ENCODE data around the gene EVX2.

EVX2 gene

DNA sequence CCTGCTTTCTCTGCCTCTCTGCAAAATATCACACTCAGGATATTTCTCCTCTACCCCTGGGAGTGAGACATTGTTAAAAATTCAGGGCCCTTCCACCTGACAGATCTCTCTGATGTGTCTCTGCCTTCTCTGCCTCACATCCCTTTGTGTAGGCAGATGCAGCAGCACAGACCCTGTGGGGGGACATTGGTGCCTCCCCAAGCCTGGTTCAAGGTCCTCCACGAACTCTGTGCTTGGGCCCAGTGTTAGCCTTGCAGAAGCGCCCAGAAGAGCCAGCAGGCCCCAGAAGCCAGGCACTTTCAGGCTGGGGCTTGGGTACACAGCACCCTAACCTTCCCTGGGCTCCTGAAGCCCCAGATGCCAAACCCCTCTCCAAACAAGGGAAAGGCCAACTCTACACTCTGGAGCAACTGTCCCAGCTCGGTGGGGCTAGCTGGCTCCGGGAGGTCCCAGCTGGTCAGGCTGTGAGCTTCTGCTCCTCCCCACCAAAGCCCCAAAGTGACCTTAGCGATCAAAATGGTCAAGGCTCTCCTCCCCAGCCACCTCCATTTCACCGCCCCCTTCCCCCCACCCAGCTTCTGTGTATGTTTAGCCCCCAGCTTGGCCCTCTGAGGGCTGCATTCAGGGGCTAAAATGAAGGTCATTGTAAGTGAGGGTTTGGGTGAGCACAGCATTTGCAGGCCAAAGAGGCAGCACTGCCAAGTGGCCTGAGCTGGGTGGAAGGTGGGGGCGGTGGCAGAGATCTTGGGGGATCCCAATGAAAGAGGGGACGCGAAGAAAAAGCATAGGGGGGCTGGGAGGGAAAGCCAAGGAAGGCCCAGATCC, 41.4 kb upstream of the EVX2 start:
- H3K27me3 Mint-ChIP-seq = peaks cover 75% of the 10 kb centered on the region
- H3K4me1 Mint-ChIP-seq (ENCODE audit: low read depth) = peaks cover 22% of the 10 kb centered on the region
- H3K9me3 Mint-ChIP-seq = no peaks in the 10 kb centered on the region
- no peaks in the 10 kb centered on the region for H3K36me3 Mint-ChIP-seq (ENCODE audit: low read depth)
- H3K4me3 Mint-ChIP-seq = no peak overlapping the region
- H3K27ac Mint-ChIP-seq = no peak overlapping the region

DNA sequence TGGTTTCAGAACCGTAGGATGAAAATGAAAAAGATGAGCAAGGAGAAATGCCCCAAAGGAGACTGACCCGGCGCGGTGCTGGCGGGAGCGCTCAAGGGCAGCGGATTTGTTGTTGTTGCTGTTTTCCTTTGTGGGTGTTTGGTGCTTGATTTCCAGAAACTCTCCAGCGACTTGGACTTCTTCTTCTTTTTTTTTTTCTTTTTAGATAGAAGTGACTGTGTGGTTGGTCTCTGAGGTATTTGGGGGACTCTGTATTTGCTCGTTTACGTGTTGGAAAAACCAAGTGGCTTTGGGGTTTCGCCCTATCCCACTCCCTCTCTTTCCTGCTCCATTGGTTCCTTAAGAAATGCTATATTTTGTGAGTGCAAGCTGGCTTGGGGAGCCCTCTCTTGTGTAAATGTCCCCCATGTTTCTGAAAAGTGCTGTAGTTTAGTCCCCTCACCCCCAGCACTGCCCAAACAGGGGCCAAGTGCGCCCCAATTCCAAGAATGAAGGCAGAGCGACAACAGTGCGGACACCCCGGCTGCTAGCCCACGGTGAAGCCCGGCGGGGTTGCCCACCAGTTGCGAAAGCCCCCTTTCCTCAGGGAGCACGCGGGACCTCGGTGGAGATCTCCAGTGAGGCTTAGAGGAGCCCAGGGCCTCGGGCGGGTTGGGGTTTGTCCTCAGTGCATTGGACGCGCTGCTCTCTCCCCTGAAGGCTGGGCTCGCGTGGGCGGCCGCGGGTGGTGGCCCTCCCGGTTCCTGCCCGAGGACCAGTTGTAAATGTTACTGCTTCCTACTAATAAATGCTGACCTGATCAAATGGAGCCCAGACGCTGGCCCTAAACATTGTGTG, 40.6 kb upstream of the EVX2 start:
- H3K9me3 Mint-ChIP-seq = no peaks in the 10 kb centered on the region
- H3K27me3 Mint-ChIP-seq = peaks cover 83% of the 10 kb centered on the region
- peaks cover 22% of the 10 kb centered on the region for H3K4me1 Mint-ChIP-seq (ENCODE audit: low read depth)
- H3K27ac Mint-ChIP-seq = no peak overlapping the region
- no peaks in the 10 kb centered on the region for H3K36me3 Mint-ChIP-seq (ENCODE audit: low read depth)
- H3K4me3 Mint-ChIP-seq = no peak overlapping the region

DNA sequence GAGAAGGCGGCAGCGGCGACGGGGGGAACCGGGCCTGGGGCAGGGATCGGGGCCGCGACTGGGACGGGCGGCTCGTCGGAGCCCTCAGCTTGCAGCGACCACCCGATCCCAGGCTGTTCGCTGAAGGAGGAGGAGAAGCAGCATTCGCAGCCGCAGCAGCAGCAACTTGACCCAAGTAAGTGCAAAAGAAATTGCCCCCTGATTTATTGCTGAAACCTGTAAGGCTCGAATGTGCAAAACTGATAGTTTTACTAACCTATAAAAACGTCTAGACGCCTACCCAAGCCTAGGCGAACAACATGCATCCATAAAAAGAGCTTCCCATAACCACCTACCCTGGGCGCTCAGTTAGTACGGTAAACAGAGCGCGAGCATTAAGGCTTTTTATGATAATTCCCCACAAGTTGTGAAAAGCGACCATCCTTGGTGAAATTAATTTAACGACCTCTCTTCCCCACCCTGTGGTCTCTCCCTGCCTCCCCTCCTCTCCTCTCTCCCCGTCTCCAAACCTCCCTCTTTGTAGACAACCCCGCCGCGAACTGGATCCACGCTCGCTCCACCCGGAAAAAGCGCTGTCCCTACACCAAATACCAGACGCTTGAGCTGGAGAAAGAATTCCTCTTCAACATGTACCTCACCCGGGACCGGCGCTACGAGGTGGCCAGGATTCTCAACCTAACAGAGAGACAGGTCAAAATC, 39.8 kb upstream of the EVX2 start:
- Mint-ChIP-seq H3K4me1 (ENCODE audit: low read depth) (peaks cover 15% of the 10 kb centered on the region), H3K27ac (peak overlapping the region; percentile 45), H3K9me3 (peaks cover 3% of the 10 kb centered on the region), H3K27me3 (peaks cover 83% of the 10 kb centered on the region), H3K4me3 (peak overlapping the region; percentile 23), H3K36me3 (ENCODE audit: low read depth) (peaks cover 4% of the 10 kb centered on the region)

DNA sequence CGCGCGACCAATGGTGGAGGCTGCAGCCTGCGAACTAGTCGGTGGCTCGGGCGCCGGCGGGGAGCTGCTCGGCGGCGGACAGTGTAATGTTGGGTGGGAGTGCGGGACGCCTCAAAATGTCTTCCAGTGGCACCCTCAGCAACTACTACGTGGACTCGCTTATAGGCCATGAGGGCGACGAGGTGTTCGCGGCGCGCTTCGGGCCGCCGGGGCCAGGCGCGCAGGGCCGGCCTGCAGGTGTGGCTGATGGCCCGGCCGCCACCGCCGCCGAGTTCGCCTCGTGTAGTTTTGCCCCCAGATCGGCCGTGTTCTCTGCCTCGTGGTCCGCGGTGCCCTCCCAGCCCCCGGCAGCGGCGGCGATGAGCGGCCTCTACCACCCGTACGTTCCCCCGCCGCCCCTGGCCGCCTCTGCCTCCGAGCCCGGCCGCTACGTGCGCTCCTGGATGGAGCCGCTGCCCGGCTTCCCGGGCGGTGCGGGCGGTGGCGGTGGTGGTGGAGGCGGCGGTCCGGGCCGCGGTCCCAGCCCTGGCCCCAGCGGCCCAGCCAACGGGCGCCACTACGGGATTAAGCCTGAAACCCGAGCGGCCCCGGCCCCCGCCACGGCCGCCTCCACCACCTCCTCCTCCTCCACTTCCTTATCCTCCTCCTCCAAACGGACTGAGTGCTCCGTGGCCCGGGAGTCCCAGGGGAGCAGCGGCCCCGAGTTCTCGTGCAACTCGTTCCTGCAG, 39.1 kb upstream of the EVX2 start, which contains the start of gene HOXD9:
HOXD9 (plus strand) TSS at position 37 of the 728 bp plus-strand sequence; CDS start at position 87, 50 bp downstream.
- peaks cover 3% of the 10 kb centered on the region for H3K9me3 Mint-ChIP-seq
- peaks cover 4% of the 10 kb centered on the region for H3K36me3 Mint-ChIP-seq (ENCODE audit: low read depth)
- peaks cover 83% of the 10 kb centered on the region for H3K27me3 Mint-ChIP-seq
- H3K27ac Mint-ChIP-seq = peak within 1 kb of the TSS; percentile 45
- peaks cover 8% of the 10 kb centered on the region for H3K4me1 Mint-ChIP-seq (ENCODE audit: low read depth)
- peak within 1 kb of the TSS; percentile 60 for H3K4me3 Mint-ChIP-seq

DNA sequence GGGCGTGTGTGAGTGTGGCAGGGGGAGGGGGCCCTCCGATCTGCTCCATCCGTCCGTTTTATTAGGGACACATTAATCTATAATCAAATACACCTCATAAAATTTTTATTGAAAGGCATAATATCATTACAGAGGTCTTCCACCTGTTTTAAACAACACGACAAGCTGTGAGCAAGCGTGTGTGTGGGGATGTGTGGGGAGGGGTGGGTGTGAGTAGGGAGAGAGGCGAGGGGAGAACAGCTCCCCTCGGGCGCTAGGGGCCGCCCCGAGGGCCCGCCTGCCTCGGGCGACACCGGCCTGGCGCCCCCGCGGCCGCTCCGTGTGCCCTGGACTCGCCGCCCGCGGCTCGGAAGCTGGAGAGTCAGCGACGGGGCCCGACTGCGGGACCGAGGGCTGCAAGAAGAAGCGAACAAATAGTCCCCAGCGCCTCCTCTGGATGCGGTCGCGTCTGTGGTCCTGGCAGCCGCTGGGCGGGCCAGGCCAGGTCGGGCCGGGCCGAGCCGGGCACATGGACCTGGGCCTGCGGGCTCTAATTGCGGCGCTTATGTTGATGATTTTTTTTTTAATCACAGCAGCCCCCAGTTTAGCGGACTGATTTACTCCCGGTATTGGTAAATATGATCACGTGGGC, 38.4 kb upstream of the EVX2 start:
- H3K27ac Mint-ChIP-seq = no peak overlapping the region
- peaks cover 4% of the 10 kb centered on the region for H3K36me3 Mint-ChIP-seq (ENCODE audit: low read depth)
- peaks cover 3% of the 10 kb centered on the region for H3K9me3 Mint-ChIP-seq
- peaks cover 81% of the 10 kb centered on the region for H3K27me3 Mint-ChIP-seq
- peaks cover 6% of the 10 kb centered on the region for H3K4me1 Mint-ChIP-seq (ENCODE audit: low read depth)
- peak overlapping the region; percentile 60 for H3K4me3 Mint-ChIP-seq

DNA sequence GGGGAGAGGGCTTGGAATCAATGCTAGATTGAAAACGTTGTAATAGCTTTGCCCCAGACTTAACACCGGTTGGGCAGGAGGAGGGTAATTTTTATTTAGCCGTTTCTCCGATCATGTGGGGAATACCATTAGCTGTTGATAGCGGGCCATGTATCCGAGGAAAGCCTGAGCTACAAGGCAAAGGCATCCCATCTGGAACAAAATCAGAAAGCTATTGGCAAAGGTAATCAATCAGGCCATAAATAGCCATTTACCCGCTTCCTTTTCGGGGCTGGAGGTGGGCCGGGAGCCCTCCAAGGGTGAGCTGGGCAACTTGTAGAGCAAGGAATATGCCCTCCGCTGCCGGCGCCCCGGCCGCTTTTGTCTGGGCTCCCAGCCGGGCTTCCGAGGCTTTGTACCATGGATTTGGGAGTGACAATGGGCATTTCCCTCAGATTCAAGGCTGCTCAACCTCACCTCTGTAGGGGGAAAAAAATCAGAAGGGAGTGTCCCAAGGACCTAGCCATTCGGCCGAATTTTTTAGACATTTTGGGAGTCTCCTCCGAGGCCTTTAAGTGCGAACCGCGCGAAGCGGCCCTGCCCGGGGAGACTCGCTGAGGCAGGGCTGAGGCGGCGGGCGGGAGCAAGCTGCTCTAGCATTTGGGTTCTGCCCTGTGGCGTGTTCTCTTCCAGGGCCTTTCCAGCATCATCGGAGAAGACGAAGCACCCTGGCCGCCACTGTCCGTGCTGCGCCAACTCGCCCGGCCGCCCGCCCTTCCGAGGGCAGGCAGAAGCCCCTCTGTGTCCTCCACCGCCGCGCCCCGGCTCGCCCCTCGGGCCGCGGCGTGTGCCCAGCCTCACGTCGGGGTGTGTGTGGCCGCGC, 37.7 kb upstream of the EVX2 start:
- peaks cover 6% of the 10 kb centered on the region for H3K4me1 Mint-ChIP-seq (ENCODE audit: low read depth)
- H3K9me3 Mint-ChIP-seq = peaks cover 6% of the 10 kb centered on the region
- H3K4me3 Mint-ChIP-seq = no peak overlapping the region
- peaks cover 81% of the 10 kb centered on the region for H3K27me3 Mint-ChIP-seq
- peak overlapping the region; percentile 26 for H3K27ac Mint-ChIP-seq
- H3K36me3 Mint-ChIP-seq (ENCODE audit: low read depth) = peaks cover 9% of the 10 kb centered on the region

DNA sequence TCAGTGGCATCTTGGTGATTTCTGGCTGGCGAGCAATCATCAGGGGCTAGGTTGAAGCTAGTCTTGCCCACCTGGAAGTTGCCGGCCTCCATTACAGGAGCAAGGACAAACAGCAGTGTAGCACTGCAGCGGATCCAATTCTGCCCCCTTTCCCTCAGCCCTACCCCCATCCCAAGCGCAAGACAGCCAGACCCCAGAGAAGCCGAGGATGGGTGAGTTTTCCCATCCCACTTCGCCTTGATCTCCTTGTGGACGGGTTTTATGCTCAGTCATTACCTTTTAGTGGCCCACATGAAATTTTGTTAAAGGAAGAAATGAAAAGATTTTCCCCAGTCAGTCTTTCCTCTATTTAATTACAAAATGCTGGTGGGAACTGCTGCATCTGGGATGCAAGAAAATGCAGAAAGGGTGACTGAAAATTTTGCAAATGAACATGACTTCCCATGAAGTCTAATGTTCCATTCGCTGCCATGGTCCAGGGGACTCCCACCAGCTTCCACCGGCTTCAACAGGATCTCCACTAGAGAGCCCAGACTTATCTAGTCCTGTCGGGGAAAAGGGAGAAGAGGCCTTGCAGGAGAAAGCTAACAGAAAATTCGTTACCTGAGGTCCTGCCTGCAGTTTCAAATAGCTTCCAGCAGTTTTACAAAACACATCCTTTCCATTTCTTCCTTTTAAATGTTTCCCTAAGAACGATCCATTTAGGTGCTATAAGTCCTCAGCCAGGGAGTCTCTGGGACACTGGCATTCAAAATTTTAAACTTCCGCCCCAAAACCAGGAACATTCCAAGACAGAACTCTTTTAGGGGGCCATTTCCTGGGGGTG, 36.8 kb upstream of the EVX2 start:
- Mint-ChIP-seq H3K4me1 (ENCODE audit: low read depth) (peaks cover 6% of the 10 kb centered on the region), H3K27me3 (peaks cover 80% of the 10 kb centered on the region), H3K9me3 (peaks cover 6% of the 10 kb centered on the region), H3K4me3 (no peak overlapping the region), H3K36me3 (ENCODE audit: low read depth) (peaks cover 9% of the 10 kb centered on the region), H3K27ac (no peak overlapping the region)

DNA sequence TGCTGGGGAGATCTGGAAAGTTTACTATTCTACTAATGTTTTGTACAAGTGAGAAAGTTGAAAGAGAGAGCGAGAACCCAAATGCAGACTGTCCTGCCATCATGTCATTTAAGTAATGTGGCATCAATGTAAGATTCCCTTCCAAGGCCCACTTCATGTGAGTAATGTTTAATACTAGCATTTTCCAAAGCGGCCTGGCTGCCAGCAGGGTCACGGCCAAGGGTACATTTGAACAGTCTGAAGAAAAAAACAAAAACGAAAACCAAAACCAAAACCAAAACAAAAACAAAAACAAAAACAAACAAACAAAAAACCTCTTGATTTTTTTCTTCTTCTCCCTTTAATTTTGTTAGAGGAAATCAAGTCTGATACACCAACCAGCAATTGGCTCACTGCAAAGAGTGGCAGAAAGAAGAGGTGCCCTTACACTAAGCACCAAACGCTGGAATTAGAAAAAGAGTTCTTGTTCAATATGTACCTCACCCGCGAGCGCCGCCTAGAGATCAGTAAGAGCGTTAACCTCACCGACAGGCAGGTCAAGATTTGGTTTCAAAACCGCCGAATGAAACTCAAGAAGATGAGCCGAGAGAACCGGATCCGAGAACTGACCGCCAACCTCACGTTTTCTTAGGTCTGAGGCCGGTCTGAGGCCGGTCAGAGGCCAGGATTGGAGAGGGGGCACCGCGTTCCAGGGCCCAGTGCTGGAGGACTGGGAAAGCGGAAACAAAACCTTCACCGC, 35.0 kb upstream of the EVX2 start:
- Mint-ChIP-seq H3K4me1 (ENCODE audit: low read depth) (peaks cover 4% of the 10 kb centered on the region), H3K27ac (no peak overlapping the region), H3K36me3 (ENCODE audit: low read depth) (peaks cover 9% of the 10 kb centered on the region), H3K4me3 (no peak overlapping the region), H3K27me3 (peaks cover 82% of the 10 kb centered on the region), H3K9me3 (peaks cover 6% of the 10 kb centered on the region)

DNA sequence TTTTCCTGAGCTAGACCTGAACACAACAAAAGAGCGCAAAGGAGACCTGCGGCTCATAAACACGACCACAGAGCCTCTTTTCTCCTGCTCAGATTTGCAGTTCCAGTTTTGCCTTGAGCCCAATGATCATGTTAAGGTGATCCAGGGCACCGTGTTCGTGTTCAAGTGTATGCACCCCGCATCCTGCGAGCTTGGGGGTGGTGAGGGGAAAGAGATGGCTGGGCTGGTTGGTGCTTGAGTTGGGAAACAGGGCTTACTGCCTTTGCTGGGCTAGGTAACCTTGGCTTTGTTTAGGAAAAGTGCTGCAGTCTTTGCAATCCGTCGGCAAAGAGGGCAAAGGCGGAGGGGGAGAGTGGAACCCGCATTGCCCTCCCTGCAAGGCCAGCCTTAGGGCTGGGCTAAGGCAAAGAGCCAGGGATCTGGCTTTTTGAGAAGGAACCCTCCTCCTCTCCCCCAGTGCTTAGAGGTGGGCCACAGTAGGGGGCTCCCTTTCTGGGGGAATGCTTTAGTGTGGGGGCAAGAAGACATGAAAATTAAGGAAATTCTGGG, 34.1 kb upstream of the EVX2 start:
- Mint-ChIP-seq H3K36me3 (ENCODE audit: low read depth) (peaks cover 9% of the 10 kb centered on the region), H3K9me3 (peaks cover 10% of the 10 kb centered on the region), H3K4me1 (ENCODE audit: low read depth) (no peaks in the 10 kb centered on the region), H3K27ac (no peak overlapping the region), H3K4me3 (no peak overlapping the region), H3K27me3 (peaks cover 86% of the 10 kb centered on the region)

DNA sequence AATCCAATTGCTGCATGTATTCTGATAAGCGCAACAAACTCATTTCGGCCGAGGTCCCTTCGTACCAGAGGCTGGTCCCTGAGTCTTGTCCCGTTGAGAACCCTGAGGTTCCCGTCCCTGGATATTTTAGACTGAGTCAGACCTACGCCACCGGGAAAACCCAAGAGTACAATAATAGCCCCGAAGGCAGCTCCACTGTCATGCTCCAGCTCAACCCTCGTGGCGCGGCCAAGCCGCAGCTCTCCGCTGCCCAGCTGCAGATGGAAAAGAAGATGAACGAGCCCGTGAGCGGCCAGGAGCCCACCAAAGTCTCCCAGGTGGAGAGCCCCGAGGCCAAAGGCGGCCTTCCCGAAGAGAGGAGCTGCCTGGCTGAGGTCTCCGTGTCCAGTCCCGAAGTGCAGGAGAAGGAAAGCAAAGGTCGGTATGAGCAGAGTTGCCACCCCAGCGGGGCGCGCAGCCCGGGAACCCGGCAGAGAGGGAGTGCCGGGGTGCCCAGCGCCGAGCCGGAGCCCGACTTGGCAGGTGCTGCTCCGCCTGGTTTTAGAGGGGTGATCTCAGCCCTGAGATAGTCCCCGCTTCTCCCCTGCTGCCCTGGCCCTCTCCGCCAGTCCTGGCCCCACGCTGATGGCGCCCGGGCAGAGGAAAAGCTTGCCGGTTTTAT, 33.5 kb upstream of the EVX2 start:
- Mint-ChIP-seq H3K4me3 (no peak overlapping the region), H3K36me3 (ENCODE audit: low read depth) (peaks cover 9% of the 10 kb centered on the region), H3K27ac (no peak overlapping the region), H3K27me3 (peaks cover 92% of the 10 kb centered on the region), H3K4me1 (ENCODE audit: low read depth) (no peaks in the 10 kb centered on the region), H3K9me3 (peaks cover 10% of the 10 kb centered on the region)

DNA sequence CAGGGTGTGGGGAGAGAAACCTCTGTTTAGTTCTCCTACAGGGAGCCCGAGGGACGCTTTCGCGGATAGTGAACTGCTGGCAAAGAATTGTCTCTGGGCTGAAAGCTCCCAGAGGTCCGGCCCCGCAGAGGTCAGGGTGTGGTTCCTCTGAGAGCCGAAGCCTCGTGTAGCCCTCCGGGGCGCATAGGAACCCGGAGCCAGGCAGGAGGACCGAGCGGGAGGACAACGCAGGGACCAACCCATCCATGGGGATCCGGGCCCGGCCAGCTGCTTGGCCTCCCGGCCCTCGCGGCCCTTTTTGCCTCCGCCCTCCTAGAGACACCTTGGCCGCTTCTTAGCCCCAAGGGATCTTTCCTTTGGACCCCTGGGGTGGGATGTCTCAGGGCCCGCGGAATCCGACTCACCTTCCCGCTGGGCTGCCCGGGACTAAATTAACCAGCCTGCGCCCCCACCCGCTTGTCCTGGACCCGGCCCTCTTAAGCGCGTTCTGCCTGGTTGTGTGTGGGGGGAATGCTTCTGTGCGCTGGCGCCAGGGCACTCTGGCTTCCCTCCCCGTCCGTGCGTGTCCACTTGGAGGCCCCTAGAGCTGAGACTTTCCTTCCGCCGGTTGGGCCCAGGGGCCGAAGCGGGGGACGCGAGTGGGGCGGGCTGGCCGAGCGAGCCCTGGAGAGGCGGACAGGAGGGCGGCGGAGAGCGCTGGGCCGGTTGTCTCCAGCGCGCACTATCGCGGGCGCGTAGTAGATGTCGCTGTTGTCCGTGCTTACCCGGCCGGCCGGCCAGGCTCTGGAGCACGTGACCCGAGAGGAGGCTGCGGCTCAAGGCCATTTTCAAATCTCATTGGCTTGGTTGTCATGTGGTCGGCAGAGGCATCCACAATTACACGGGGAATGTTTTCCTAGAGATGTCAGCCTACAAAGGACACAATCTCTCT, 32.4 kb upstream of the EVX2 start, which contains the start of gene HOXD10:
HOXD10 (plus strand) TSS at position 896 of the 931 bp plus-strand sequence. CDS start 56 bp downstream, outside the sequence.
- peaks cover 10% of the 10 kb centered on the region for H3K9me3 Mint-ChIP-seq
- H3K36me3 Mint-ChIP-seq (ENCODE audit: low read depth) = peaks cover 9% of the 10 kb centered on the region
- no peaks in the 10 kb centered on the region for H3K4me1 Mint-ChIP-seq (ENCODE audit: low read depth)
- peaks cover 98% of the 10 kb centered on the region for H3K27me3 Mint-ChIP-seq
- no peak within 1 kb of the TSS for H3K4me3 Mint-ChIP-seq
- no peak within 1 kb of the TSS for H3K27ac Mint-ChIP-seq
